ENCODE results near the gene MISP. TPM values are rescaled to one million over a fixed set of nuclear protein-coding genes. Genes with fewer than 3 reads are reported as not detected.

MISP gene
- total RNA-seq, 1 donor from 2014 or later, result 1.5 TPM

- Mint-ChIP-seq H3K36me3 (peaks cover 11% of the 10 kb centered on the region), H3K4me3 (no peak overlapping the region), H3K4me1 (peaks cover 14% of the 10 kb centered on the region), H3K27me3 (ENCODE audit: low read depth) (no peaks in the 10 kb centered on the region), H3K9me3 (peaks cover 8% of the 10 kb centered on the region), H3K27ac (peak overlapping the region; percentile 25)
- no peak for DNase-seq (ENCODE audit: low spot score in 2 of 2, unreplicated experiment in 2 of 2)
- no peak for TF ChIP-seq CTCF (IDR thresholded peaks at IDR 0.05; ENCODE audit: unreplicated experiment)
Measured at GRCh38 chr19:715347-715746, 35.6 kb upstream of the MISP start.

DNA sequence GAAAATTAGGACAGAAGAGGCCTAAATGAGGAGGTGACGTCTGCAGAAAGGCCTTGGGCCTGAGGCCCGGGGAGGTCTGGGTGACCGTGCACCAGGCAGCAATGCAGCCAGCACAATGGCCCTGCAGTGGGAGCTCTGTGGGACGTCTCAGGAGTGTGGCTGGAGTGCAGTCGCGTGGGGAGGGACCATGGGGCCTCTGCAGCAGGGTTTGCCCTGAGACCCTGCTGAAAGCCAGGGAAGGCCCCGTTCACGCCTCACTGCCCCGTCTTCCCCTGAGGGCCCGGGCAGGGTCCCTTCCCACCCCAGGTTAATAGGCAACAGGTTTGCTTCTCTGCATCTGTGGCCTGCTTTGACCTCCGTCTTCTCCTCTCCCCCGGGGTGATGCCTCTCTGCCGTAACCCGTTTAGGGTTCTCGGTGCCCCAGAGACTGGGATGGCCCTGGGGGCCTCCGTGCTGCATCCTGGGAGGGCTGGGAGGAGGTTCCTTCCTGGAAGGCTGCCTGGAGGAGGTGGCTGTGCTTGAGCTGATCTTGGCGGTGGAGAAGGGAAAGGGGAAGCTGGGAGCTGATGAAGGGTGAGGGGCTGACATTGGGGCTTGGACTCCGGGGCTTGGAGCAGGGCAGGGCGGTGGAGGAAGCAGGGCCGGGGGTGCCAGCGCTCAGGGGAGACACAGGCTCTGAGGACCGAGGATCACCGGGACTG lies 32.5 kb upstream of the MISP start:
- Mint-ChIP-seq H3K4me3 (no peak overlapping the region), H3K27me3 (ENCODE audit: low read depth) (no peaks in the 10 kb centered on the region), H3K4me1 (peaks cover 8% of the 10 kb centered on the region), H3K36me3 (peaks cover 11% of the 10 kb centered on the region), H3K27ac (peak overlapping the region; percentile 58), H3K9me3 (peaks cover 8% of the 10 kb centered on the region)
- no peak for TF ChIP-seq CTCF (IDR thresholded peaks at IDR 0.05; ENCODE audit: unreplicated experiment)
- DNase-seq (ENCODE audit: low spot score in 2 of 2, unreplicated experiment in 2 of 2), result no peak

DNA sequence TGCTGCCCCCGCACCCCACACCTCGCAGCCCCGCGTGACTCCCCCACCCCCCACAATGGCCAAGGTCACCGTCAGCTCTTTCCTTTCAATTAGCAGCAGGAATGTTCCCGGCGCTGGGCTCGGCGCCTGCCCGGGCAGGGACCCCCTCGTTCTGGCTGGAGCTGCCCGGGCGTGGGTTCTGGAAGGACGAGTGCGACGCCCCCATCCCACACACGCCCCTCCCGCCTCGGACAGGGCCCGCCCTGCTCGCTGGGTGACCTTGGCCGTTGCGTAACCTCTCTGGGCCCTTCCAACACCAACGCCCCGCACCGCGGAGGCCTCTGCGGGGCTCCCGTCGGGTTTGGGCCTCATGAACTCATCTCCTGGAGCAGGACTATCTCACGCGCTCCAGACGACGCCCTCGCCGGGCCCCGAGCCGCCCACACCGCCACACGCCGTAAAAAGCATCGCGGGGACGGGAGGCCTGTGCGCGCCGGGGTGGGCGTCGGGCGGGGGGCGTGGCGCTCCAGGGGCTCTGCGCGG lies 31.9 kb upstream of the MISP start:
- no peak overlapping the region for H3K27ac Mint-ChIP-seq
- TF ChIP-seq CTCF (IDR thresholded peaks at IDR 0.05; ENCODE audit: unreplicated experiment), result no peak
- no peak overlapping the region for H3K4me3 Mint-ChIP-seq
- H3K36me3 Mint-ChIP-seq, result peaks cover 11% of the 10 kb centered on the region
- H3K4me1 Mint-ChIP-seq, result peaks cover 8% of the 10 kb centered on the region
- no peak for DNase-seq (ENCODE audit: low spot score in 2 of 2, unreplicated experiment in 2 of 2)
- H3K27me3 Mint-ChIP-seq (ENCODE audit: low read depth), result no peaks in the 10 kb centered on the region
- H3K9me3 Mint-ChIP-seq, result peaks cover 8% of the 10 kb centered on the region

GRCh38 chr19:719636-720344 lies 31.1 kb upstream of the MISP start:
- Mint-ChIP-seq H3K4me1 (peaks cover 8% of the 10 kb centered on the region), H3K9me3 (peaks cover 8% of the 10 kb centered on the region), H3K4me3 (no peak overlapping the region), H3K36me3 (peaks cover 11% of the 10 kb centered on the region), H3K27me3 (ENCODE audit: low read depth) (no peaks in the 10 kb centered on the region), H3K27ac (no peak overlapping the region)
- TF ChIP-seq CTCF (IDR thresholded peaks at IDR 0.05; ENCODE audit: unreplicated experiment), result no peak
- DNase-seq (ENCODE audit: low spot score in 2 of 2, unreplicated experiment in 2 of 2), result no peak

DNA sequence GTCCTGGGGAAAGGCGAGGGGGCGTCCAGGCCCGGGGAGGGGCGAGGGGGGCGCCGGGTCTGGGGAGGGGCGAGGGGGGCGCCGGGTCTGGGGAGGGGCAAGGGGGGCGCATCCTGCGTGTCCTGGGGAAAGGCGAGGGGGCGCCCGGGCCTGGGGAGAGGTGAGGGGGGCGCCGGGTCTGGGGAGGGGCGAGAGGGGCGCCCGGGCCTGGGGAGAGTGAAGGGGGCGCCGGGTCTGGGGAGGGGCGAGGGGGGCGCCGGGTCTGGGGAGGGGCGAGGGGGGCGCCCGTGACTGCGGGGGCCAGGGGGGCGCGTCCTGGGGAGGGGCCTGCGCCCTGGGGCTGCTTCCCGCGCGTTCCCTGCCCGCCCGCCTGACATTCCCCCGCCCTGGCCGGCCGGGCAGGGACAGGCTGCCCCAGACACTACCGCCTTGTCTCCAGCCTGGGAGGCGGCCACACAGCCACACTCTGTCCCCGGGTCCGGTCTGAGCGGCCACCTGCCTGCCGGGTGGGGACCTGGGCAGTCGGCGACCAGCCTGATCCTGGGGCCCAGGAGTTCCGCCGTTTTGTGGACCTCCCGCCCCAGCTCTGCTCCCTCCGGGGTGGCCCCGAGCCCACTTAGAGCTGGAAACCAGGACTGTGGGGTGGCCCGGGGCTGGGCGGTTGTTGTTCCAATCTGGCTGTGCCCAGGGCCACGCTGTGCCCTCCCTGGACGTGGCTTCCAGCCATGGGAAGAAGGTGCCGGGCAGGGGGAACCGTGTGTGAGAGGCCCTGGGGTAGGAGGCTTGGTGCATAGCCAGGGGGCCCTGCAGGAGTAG lies 30.4 kb upstream of the MISP start:
- Mint-ChIP-seq H3K36me3 (peaks cover 7% of the 10 kb centered on the region), H3K4me1 (peaks cover 8% of the 10 kb centered on the region), H3K27ac (peak overlapping the region; percentile 84), H3K27me3 (ENCODE audit: low read depth) (no peaks in the 10 kb centered on the region), H3K9me3 (peaks cover 4% of the 10 kb centered on the region), H3K4me3 (no peak overlapping the region)
- TF ChIP-seq CTCF (IDR thresholded peaks at IDR 0.05; ENCODE audit: unreplicated experiment), result no peak
- no peak for DNase-seq (ENCODE audit: low spot score in 2 of 2, unreplicated experiment in 2 of 2)

All from mesothelial cell of epicardium (in vitro differentiated cells).